B cell (primary cell): ENCODE measurements around the gene RERE. TPM values are rescaled to one million over a fixed set of nuclear protein-coding genes. Genes with fewer than 3 reads are reported as not detected.
"Not testable (repeated sequence)": the region's sequence is repeated elsewhere in the genome, so short reads cannot be mapped to it uniquely, and the experiment has no call there.

Source experiments
- ATAC-seq: fragments of 200-7000 bp; cut with Tn5 transposase; one replicate; pipeline ENCODE4 v1.10.0; 2021; ENCODE audit warnings: low read depth, mild to moderate bottlenecking, moderate number of reproducible peaks, moderate library complexity
- CTCF ChIA-PET: fragments of 350-600 bp; sonication (Branson Sonifier 250); formaldehyde crosslinking; loops from one replicate; lab custom pipeline; 2021; ENCODE audit warnings: antibody characterized with exemption, inconsistent platforms; lab: Charles Lee
- POLR2A ChIA-PET: fragments of 350-600 bp; sonication (Branson Sonifier 250); formaldehyde crosslinking; loops from one replicate; lab custom pipeline; 2021; ENCODE audit warnings: antibody characterized with exemption; lab: Charles Lee
- DNase-seq: peaks from one replicate; pipeline ENCODE4 v3.0.0; 2013
- H2AFZ ChIP-seq: 2 replicates; pipeline ENCODE4 v1.6.1; 2012; ENCODE audit warnings: mild to moderate bottlenecking, low read depth, low read length; ENCODE audit not compliant: insufficient read depth, poor library complexity, severe bottlenecking
- H3K27ac ChIP-seq, 2 donors: 1 replicate in 1 of 2; 2 replicates in 1 of 2; pipeline ENCODE4 v1.5.1; 2012 to 2013; ENCODE audit warnings: low read length in 2 of 2, mild to moderate bottlenecking in 2 of 2, moderate library complexity in 1 of 2
- H3K27me3 ChIP-seq, 4 experiments: fragments of 200-600 bp in 1 of 4; sonication (generic) in 1 of 4; replicated peaks in 1 of 4; 1 replicate in 2 of 4; 2 replicates in 2 of 4; pipeline versions ENCODE4 v1.6.1 to v1.7.0; 2013 to 2016; ENCODE audit warnings: low read length in 3 of 4, mild to moderate bottlenecking in 2 of 4, mixed read lengths in 1 of 4, moderate library complexity in 1 of 4; ENCODE audit not compliant: insufficient read depth in 4 of 4, control insufficient read depth in 3 of 4; ENCODE audit errors: control extremely low read depth in 1 of 4
- H3K36me3 ChIP-seq, 2 experiments: replicated peaks in 1 of 2; 1 replicate in 1 of 2; 2 replicates in 1 of 2; pipeline versions ENCODE4 v1.6.1 to v1.7.1; 2013; ENCODE audit warnings: low read length in 1 of 2; ENCODE audit not compliant: insufficient read depth in 2 of 2, control insufficient read depth in 1 of 2; ENCODE audit errors: control extremely low read depth in 1 of 2, extremely low read depth in 1 of 2
- H3K4me1 ChIP-seq, 2 donors: fragments of 200-600 bp in 1 of 2; sonication (generic) in 1 of 2; 1 replicate in 1 of 2; 2 replicates in 1 of 2; pipeline versions ENCODE4 v1.5.1 to v1.6.1; 2013 to 2017; ENCODE audit warnings: low read length in 2 of 2; ENCODE audit not compliant: control insufficient read depth in 2 of 2, insufficient read depth in 2 of 2
- H3K4me2 ChIP-seq: replicated peaks from 2 replicates; pipeline ENCODE3; 2012; ENCODE audit warnings: mild to moderate bottlenecking, low read depth, low read length; ENCODE audit not compliant: poor library complexity, severe bottlenecking
- H3K4me3 ChIP-seq, 5 experiments: fragments of 200-600 bp in 1 of 5; sonication (generic) in 1 of 5; 1 replicate in 3 of 5; 2 replicates in 2 of 5; pipeline versions ENCODE4 v1.5.1 to v1.7.0; 2011 to 2016; ENCODE audit warnings: low read length in 4 of 5, mild to moderate bottlenecking in 4 of 5, low read depth in 2 of 5, control low read depth in 1 of 5, moderate library complexity in 1 of 5; ENCODE audit not compliant: insufficient read depth in 1 of 5; ENCODE audit errors: control extremely low read depth in 1 of 5, extremely low read depth in 1 of 5
- H3K79me2 ChIP-seq: fragments of 200-600 bp; sonication (generic); one replicate; pipeline ENCODE4 v1.6.0; 2016; ENCODE audit warnings: low read length; ENCODE audit not compliant: control insufficient read depth, insufficient read depth
- H3K9ac ChIP-seq: fragments of 200-600 bp; sonication (generic); 2 replicates; pipeline ENCODE4 v1.6.1; 2017; ENCODE audit warnings: mild to moderate bottlenecking, low read length, moderate library complexity
- H3K9me3 ChIP-seq, 3 donors: one replicate each; pipeline versions ENCODE4 v1.6.1 to v1.7.1; 2013; ENCODE audit warnings: low read length in 2 of 3; ENCODE audit not compliant: control insufficient read depth in 2 of 3, insufficient read depth in 1 of 3; ENCODE audit errors: control extremely low read depth in 1 of 3
- H4K20me1 ChIP-seq: 2 replicates; pipeline ENCODE4 v1.6.0; 2012; ENCODE audit warnings: mild to moderate bottlenecking, low read length; ENCODE audit not compliant: insufficient read depth, control insufficient read depth, poor library complexity, severe bottlenecking
- H3K27ac Mint-ChIP-seq: one replicate; pipeline ENCODE4 v1.8.0; 2021; ENCODE audit warnings: mixed read lengths
- H3K27me3 Mint-ChIP-seq: one replicate; pipeline ENCODE4 v1.8.0; 2021; ENCODE audit warnings: mixed read lengths
- H3K4me1 Mint-ChIP-seq: one replicate; pipeline ENCODE4 v1.8.0; 2021; ENCODE audit warnings: mixed read lengths
- H3K4me3 Mint-ChIP-seq: one replicate; pipeline ENCODE4 v1.8.0; 2021; ENCODE audit warnings: mixed read lengths
- H3K9me3 Mint-ChIP-seq: one replicate; pipeline ENCODE4 v1.8.0; 2022; ENCODE audit warnings: mixed read lengths; ENCODE audit not compliant: insufficient read depth
- CTCF ChIP-seq: fragments of 200-600 bp; IDR thresholded peaks from one replicate; pipeline ENCODE4 v1.8.0; 2022; ENCODE audit warnings: antibody characterized with exemption, mild to moderate bottlenecking
- EZH2 ChIP-seq: IDR thresholded peaks from 2 replicates; pipeline ENCODE4 v1.6.1; 2012; ENCODE audit warnings: borderline replicate concordance, low read depth, mild to moderate bottlenecking, moderate library complexity, low read length; ENCODE audit not compliant: insufficient read depth, poor library complexity, severe bottlenecking
- WGBS: methylation state at CpG from one replicate; pipeline ENCODE4 v1.1.5; 2013; ENCODE audit warnings: missing lambda C conversion rate; ENCODE audit not compliant: insufficient coverage; 5-methylcytosine and 5-hydroxymethylcytosine counted together
- intact Hi-C: fragments of 100-400 bp; cut with micrococcal nuclease; formaldehyde crosslinking; loops from one replicate; pipeline ENCODE4 v1.10.0; 2022
- polyA plus RNA-seq: library from polyadenylated mRNA; depleted of rRNA; stranded (reverse); fragments of >200 nt; gene quantifications from 2 replicates; pipeline ENCODE4 v1.2.3, GENCODE V29; 2012
- total RNA-seq, 2 donors: library from RNA; stranded (reverse); fragments of 120-200 nt in 1 of 2; gene quantifications; 1 replicate in 1 of 2; 2 replicates in 1 of 2; pipeline versions ENCODE4 v1.2.3 to v1.2.4, GENCODE V29; 2013 to 2022

Gene RERE
- total and polyA plus RNA-seq, 2 donors (not counting 1 experiment from before 2014, with no cell fraction given): 27.3 to 132 TPM

- ChIA-PET CTCF (interaction anchor here (0.5 to 1.5 kb wide), 5 partner anchors 12 to 208 kb away, joined by 3 to 6 read pairs (median 4); no protein-coding TSS in a partner anchor), POLR2A (no interaction called here)
- Mint-ChIP-seq H3K9me3 (no peaks in the 10 kb centered on the region), H3K27me3 (no peaks in the 10 kb centered on the region), H3K4me1 (peaks cover 60% of the 10 kb centered on the region), H3K27ac (no peak overlapping the region), H3K4me3 (no peak overlapping the region)
- H3K9ac ChIP-seq: no peak overlapping the region
- peaks cover 93% of the 10 kb centered on the region for H3K79me2 ChIP-seq
- TF ChIP-seq CTCF (no peak), EZH2 (no peak)
- no peak overlapping the region for H2AFZ ChIP-seq
- ATAC-seq (no peak), DNase-seq (no peak)
- intact Hi-C loops: no loop called here
- peaks cover 10% of the 10 kb centered on the region for H4K20me1 ChIP-seq
- WGBS: no CpG with 5 or more reads among the region's 3 CpGs
- no peaks in the 10 kb centered on the region for H3K27me3 ChIP-seq
- H3K36me3 ChIP-seq: no peaks in the 10 kb centered on the region
- no peak overlapping the region for H3K27ac ChIP-seq
- no peak overlapping the region for H3K4me2 ChIP-seq
- peaks cover 34 to 42% of the 10 kb centered on the region in 2 donors for H3K4me1 ChIP-seq
- no peaks in the 10 kb centered on the region for H3K9me3 ChIP-seq
- no peak overlapping the region for H3K4me3 ChIP-seq
Measured at GRCh38 chr1:8698012-8698630, 119.3 kb downstream of the RERE start.

- H3K9me3 ChIP-seq, H3K27ac Mint-ChIP-seq, H2AFZ ChIP-seq, H4K20me1 ChIP-seq, H3K4me2 ChIP-seq, H3K9me3 Mint-ChIP-seq, H3K27me3 Mint-ChIP-seq, H3K4me3 Mint-ChIP-seq, H3K27me3 ChIP-seq, H3K9ac ChIP-seq, DNase-seq, ATAC-seq, intact Hi-C loops, H3K27ac ChIP-seq, H3K4me3 ChIP-seq, H3K36me3 ChIP-seq: not testable (repeated sequence)
- WGBS: 100% methylated on average over 1 of the region's 4 CpGs
- ChIA-PET POLR2A (interaction anchor here (0.7 kb wide), 1 partner anchor 383 kb away, joined by 5 read pairs; no protein-coding TSS in a partner anchor), CTCF (interaction anchor here (1.4 to 1.6 kb wide), 2 partner anchors 24 to 134 kb away, joined by 4 to 5 read pairs; no protein-coding TSS in a partner anchor)
- Histone ChIP-seq H3K4me1 (peaks cover 19 to 36% of the 10 kb centered on the region in 2 donors), H3K79me2 (peaks cover 99% of the 10 kb centered on the region)
- H3K4me1 Mint-ChIP-seq: peaks cover 52% of the 10 kb centered on the region
Measured at GRCh38 chr1:8695442-8695841, 122.0 kb downstream of the RERE start.
